ENCODE data around the gene WFIKKN2.

Gene WFIKKN2

DNA sequence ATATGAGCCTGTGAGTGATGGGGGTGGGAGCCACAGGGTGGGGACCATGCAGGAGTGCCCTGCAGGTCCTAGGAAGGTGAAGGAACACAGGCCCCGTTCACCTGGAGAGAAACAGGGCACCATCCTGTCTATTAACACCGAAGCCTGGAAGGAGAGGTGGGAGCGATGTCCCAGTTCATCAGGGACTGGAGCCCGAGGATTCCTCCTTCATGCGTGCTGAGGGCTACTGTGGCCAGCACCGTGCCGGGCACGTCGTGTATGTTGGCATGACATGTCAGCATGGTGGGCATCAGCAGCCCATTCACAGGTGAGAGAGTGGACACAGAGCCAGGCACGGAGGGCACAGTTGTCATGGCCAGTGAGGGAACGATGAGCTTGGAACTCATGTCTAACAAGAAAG lies 1.4 kb downstream of the WFIKKN2 start:
- no peak for DNase-seq

DNA sequence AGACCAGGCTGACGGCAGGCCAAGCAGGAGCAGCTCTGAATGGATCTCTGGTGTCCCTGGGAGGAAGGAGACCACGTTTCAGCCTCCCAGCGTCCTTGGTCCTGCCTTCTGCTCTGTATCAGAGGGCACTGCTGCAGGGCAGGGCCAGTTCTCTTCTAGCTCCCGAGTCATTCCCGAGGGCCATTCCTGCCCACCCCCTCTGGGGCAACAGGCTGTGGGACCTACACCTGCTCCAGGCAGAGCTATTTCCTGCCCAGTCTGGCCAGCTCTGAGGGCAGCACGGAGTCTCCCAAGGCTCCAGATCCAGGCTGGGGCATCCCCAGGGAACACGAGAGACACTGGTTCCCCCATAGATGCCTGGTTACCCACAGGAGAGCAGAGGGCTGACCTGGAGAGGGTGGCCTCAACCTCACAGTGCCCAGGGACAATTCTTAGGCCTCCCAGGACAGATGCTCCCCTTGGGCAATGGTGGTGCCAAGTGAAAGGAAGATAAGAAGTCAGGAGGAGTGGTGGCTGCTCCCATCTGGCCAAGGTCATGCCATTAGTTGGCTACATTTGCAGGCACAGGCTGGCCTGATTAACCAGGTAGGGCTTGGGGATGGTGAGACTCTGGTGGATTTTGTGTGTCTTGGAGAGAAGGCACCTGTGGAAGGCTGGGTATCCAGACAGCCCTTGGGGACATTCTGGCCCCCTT lies 2.0 kb downstream of the WFIKKN2 start:
- DNase-seq = no peak

DNA sequence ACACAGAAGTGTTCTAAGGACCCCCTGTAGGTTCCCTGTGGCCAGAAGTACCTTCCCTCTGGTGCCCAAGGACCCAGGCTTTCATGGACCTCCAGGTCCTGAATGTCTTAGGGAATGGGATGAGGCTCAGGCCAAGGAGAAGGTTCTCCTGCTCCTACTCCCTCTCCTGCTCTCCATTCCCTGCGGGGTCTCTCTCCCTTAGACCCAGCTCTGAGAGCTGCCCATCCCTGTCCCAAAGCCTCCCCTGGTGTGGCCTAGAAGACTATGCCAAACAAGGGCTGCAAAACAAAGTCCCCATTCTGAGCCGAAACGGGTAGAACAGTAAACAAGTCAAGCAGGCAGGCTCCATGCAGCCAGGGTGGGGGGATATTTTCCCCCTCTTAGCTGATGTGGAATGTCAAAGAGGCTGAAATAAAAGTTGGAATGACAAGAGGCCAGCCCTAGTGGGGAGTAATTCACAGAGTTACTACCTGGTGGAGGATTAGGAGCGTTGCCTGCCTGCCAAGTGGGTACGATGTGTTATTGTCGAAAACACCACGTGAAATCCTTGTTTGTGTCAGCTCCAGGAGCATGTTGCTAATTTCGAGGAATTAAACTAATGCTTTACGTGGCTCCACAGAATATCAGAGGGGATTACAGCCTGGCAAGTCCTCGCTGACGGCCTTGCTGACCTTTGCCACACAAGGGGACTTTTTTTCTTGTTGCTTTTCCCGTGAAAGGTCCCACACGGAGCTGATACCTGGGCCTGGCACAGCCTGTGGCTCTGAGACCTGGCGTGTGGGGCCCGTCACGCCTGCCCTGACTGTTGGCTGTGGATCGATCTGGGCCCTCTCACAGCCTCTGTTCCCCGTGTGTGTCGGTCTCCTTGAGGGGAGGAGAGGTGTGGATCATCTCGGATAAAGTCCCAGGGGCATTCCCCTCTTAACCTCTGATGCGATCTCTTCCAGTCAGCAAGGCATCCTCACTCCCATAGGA lies 2.9 kb downstream of the WFIKKN2 start:
- DNase-seq = no peak

DNA sequence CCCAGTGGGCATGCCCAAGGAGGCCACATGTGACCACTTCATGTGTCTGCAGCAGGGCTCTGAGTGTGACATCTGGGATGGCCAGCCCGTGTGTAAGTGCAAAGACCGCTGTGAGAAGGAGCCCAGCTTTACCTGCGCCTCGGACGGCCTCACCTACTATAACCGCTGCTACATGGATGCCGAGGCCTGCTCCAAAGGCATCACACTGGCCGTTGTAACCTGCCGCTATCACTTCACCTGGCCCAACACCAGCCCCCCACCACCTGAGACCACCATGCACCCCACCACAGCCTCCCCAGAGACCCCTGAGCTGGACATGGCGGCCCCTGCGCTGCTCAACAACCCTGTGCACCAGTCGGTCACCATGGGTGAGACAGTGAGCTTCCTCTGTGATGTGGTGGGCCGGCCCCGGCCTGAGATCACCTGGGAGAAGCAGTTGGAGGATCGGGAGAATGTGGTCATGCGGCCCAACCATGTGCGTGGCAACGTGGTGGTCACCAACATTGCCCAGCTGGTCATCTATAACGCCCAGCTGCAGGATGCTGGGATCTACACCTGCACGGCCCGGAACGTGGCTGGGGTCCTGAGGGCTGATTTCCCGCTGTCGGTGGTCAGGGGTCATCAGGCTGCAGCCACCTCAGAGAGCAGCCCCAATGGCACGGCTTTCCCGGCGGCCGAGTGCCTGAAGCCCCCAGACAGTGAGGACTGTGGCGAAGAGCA lies 4.4 kb downstream of the WFIKKN2 start:
- no peak for DNase-seq

DNA sequence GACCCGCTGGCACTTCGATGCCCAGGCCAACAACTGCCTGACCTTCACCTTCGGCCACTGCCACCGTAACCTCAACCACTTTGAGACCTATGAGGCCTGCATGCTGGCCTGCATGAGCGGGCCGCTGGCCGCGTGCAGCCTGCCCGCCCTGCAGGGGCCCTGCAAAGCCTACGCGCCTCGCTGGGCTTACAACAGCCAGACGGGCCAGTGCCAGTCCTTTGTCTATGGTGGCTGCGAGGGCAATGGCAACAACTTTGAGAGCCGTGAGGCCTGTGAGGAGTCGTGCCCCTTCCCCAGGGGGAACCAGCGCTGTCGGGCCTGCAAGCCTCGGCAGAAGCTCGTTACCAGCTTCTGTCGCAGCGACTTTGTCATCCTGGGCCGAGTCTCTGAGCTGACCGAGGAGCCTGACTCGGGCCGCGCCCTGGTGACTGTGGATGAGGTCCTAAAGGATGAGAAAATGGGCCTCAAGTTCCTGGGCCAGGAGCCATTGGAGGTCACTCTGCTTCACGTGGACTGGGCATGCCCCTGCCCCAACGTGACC lies 5.0 kb downstream of the WFIKKN2 start:
- DNase-seq = no peak

DNA sequence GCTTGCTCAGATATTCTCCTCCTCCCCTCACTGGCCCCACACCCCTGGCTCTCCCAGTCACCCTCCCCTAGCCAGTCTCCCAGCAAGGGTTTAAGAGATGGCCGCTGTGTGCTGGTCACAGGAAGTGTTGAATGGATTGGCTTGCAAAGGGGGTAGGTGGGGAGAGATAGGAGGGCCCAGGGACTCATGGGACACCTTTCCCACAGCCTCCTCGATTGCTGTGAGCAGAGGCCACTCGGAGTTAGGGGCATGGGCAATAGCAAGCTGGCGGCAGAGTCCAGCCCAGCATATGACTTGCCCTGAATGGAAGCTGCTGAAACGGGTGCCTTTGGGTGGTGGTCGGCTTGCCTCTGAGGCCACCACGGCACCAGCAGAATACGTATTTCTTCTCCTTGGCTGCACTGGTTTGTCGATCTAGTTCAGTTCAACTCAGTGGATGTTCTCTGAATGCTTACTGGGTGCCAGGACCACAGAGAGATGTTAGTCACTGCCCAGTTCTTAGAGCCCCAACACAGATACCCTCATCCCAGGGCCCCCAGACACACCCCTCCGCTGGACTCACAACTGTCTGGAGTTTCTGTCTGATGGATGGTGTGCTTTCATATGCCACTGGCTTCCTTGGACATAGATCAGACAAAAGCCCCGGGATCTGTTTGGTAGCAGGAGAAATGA lies 6.0 kb downstream of the WFIKKN2 start:
- no peak for DNase-seq

DNA sequence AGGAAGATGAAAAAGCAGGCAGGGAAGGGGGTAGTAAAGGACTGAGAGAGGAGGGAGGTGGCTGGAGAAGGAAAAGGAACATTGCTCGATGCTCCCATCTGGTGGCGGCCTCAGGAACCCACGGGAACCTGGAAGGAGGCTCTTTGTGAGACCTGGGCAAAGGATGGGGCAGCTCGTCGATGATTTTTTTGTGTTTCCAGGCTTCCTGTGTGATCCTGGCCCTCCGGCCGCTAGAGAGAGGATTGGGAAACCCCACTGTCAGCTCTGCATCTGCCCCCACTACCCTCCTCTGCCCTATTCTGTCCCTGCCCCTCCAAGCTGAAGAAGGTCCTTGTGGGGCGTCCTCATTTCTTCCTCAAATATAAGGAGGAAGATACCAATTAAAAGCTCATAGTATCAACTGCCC lies 6.6 kb downstream of the WFIKKN2 start:
- peak; percentile 49 for DNase-seq

DNA sequence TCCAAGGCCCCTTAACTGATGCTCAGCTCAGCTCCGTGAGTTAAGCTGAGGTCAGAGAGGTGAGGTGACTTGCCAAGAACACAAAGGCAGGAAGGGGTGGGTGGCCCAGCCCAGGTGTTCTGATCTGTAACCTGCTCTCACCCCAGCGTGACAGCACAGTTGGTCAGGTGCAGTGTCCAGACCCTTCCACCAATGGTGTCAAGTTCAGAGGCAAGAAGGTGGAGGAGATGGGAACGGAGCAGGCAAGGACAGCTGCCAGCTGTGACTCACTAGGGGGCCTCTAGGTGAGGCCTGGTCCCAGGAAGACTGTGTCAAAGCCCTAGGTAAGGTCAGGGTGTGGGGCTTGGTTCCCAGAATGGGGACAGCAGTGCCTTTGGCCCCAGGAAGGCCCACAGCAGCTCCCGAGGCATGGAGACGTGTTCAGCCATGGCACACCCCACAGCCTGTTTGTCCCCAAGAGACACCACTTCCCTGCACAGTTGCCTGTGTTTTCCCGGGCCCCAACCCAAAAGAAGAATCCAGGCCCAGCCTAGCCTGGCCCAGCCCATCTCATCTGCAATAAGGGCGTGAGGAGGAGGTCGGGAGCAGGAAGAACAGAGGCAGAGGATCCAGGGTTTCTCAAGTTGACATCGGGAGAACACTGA lies 7.2 kb downstream of the WFIKKN2 start:
- no peak for DNase-seq

DNA sequence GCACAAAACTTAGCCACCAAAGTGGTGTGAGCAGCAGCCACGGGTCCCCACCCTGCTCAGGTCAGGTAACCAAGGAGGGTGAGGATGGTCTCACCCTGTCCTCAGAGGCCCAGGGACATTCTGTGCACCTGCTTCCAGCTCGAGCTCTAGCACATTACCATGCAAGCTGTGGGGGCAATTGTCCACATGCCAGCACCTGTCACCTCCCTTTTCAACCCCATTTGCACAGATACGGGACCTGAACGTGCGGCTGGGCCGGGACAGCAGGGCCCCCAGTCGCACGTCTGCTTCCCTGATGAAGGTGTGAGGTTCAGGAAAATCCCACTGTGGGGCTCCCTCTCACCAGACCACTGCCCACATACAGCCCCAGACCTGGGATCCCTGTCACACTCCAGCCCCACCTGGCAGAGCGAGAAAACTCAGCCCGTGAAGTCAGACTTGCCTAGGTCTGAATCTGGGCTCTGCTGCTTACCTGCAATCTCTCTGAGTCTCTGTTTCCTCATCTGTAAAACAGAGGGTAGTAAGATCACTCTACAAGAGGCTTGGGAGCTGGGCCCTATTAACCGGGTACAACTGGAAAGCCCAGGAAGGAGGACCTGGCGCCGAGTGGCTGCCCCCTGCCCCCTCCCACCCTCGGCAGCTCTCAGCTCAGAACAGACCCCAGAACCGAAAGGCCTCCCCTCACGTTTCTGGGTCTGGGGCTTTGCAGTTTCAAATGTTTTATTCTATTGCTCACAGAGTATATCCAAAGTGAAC lies 7.9 kb downstream of the WFIKKN2 start:
- DNase-seq = no peak

DNA sequence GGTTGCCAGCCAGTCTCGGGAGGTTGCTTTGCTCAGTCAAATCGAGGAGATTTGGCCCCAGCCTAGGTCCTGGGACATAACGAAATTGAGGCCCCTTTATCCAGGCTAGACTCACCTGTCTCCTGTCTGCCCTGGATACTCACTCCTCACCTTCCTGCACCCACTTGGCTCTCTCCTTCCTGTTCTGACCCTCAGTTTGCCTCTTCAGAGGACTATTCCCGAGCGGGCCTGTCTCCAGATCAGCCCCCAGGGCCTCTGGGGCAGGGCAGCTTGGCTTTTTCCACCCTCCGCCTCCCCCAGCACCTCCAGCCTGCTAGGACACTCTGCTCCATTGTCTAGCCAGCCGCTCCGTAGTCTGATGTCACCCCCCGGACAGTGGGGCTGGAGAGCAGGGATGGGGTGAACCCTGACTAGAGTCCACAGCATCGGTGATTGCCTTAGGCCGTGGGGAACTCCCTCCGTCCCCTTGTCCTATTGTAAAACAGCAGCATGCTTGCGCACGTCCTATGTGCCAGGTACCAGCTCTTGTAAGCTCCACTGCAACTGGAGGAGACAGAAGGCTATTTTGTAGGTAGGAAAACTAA lies 8.8 kb downstream of the WFIKKN2 start:
- DNase-seq = no peak

DNA sequence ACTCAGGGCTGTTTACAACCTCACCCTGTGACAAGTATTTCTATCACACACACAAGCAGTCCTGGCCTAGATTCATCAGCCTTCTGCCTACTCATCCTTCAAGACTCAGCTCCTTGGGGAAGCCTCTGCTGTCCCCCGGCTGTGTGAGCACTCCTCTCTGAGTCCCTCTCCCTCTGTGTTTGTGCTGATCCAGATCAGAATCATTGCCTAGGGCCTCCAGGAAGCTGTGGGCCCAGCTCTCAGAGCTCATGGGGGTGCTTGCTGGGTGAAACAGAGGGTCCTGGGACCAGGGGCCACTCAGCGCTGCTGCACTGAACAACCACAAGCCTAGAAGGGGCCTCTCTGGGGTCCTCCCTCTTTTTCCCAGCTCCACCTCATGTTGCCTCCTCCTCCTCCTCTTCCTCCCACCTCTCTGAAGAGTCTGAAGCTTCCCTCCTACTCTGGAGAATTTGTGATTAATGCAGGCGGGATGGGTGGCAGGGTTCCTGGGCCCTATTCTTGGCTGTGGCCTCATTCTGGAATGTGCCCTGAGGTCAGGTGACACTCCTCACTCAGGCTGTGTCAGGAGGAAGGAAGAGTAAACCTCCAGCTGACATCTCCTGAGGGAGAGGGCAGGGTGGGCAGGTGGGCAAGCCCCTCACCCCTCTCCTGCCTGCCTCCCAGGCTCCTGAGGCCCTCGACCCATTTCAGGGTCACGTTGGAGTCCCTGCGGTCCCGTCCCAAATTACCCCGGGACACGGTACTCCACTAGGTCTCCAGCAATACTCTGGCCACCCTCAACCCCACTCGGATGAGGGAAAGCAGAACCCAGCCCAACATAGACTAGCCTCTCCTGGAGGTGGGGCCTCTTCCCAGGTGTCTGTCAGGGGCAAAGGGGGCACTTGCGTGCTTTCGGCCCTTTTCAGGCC lies 10.1 kb downstream of the WFIKKN2 start:
- DNase-seq = no peak

DNA sequence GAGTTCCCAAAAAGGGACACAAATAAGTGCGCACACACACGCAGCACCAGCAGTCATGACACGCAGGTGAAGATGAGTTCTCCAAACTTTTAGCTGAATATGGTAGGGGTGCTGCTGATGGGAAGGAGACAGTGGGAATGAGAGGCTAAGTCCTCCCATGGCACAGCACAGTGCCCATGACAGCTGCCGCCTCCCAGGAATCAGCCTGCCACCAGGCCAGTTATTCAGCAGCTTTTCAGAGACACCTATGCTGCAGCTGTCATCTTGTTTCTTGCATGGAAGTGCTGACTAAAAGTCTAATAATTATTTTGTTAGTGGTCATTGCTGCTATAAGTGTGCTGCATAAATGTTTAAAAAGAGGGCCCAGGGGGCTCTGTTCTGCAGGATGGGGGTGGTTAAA lies 12.2 kb downstream of the WFIKKN2 start:
- DNase-seq = no peak

DNA sequence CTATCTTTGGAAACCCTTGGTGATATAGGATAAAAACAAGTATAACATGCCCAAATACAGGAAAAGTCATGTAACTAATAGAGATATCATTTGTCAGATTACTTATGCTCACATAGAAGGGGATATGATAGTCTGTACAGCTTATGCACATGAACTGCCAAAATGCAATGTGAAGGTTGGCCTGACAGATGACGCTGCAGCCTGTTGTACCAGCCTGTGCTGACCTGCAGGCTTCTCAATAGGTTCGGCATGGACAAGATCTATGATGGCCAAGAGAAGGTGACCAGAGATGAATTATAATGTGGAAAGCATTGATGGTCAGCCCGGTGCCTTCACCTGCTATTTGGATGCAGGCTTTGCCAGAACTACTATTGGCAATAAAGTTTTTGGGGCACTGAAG lies 12.7 kb downstream of the WFIKKN2 start:
- no peak for DNase-seq

DNA sequence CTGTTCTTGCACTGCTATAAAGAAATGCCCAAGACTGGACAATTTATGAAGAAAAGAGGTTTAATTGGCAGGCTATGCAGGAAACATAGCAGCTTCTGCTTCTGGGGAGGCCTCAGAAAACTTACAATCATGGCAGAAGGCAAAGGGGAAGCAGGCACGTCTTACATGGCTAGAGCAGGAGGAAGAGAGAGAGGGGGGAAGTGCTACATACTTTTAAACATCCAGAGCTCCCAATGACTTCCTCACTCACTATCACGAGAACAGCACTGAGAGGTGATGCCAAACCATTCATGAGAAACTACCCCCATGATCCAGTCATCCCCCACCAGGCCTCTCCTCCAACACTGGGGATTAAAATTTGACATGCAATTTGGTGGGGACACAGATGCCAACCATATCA lies 13.3 kb downstream of the WFIKKN2 start:
- DNase-seq = no peak

DNA sequence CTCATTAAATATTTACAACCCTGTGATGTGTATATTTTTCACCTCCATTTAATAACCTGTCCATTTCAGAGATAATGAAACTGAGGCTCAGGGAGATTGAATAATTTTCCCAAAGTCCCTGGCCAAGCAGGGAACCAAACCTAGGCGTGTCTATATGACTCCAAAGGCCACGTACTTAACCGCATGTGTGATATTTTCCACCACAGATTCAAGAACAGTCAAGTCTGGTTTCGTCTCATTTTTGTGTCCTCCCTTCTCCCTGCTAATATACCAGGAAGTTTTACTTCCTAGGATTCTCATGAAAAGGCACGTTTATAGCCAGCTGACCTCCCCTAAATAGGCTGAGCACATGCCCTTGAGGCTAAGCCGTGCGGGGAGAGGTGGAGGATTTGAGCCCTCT lies 15.3 kb downstream of the WFIKKN2 start:
- no peak for DNase-seq

DNA sequence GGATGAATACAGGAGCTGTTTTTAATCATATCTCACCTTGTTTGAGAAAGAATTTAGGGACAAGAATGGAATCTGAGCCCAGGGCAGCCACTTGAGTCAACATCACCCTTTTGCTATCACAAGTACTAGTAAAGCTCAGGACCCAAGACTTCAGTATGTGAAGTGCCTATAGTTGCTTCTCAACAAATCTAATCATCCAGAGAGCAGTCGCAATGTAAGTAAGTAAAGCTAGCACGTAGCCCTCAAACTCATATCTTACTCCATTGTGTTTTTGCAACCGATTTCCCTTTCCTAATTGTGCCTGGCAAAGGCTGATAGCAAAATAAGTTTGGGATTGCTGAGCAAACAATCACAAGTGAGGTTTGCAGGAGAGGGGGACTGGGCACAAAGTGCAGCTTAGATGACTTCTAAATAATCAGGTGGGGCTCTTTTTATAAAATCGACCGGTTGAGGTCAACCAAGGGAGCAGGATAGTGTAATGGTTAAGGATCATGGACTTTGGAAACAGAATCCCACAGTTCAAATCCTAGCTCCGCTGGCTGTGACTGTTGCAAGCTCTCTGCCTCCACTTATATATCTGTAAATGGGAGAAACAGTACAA lies 17.7 kb downstream of the WFIKKN2 start:
- DNase-seq = no peak

DNA sequence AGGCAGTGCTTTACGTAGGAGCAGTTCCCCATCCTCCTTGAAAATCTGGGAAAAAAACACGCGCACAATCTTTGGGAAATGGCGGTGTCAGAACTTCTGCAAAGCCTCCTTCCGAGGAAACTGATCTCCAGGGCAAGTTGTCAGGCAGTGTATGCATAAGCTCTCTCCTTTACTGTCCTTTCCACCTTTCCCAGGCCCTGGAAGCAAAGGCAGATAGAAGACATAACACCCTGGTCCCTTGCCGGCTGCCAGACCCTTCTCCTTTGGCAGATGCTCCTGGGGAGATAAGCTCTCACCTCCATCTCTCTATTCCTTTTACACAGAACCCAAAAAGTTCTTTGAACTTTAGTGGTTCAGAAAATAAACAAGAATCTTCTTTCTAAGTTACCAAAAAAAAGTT lies 18.4 kb downstream of the WFIKKN2 start:
- no peak for DNase-seq

DNA sequence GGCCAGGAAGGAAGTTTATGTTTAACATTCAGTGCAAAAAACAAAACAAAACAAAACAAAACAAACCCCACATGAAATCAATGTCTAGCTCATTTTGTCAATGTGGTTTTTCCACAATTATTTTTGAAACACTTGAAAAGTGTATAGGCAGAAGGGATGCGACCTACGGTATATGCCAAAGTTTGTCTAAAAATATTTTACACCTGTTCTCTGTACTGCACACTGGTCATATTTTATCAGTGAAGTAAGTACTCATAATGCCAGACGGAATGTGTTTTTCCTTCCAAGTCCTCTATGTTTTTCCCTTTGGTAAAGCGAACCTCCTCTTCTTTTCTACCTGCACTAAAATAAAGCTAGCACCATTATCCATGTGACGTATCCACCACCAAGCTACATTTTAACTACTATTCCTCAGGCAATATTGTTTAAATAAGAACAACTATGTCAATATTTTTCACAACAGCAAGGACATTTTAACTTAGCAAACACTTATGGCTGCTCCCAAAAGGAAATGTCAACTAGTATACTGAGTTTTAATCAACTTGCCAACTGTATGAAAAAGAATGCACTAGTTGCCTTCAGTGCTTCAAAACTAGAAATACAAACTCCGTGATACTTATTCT lies 20.4 kb downstream of the WFIKKN2 start:
- no peak for DNase-seq

DNA sequence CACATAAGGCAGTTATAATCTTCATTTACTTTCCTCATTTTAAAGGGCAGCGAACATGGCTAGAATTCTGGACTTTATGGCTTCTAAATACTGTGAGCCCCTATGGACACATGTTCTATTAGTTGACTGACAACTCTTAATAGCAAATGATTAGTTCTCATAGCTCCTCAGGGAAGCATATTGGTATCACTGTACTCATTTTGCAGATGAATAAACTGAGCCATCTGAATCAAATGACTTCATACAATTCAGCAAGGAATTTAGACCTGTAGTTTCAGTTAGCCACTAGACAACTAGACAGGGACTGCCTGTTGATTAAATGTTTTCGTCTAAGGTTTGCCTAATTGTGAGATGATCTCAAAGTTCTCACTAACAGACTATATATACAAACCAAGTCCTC lies 21.0 kb downstream of the WFIKKN2 start:
- DNase-seq = no peak
